ENCODE measurements around the gene RBMS2.

The RBMS2 gene

DNA sequence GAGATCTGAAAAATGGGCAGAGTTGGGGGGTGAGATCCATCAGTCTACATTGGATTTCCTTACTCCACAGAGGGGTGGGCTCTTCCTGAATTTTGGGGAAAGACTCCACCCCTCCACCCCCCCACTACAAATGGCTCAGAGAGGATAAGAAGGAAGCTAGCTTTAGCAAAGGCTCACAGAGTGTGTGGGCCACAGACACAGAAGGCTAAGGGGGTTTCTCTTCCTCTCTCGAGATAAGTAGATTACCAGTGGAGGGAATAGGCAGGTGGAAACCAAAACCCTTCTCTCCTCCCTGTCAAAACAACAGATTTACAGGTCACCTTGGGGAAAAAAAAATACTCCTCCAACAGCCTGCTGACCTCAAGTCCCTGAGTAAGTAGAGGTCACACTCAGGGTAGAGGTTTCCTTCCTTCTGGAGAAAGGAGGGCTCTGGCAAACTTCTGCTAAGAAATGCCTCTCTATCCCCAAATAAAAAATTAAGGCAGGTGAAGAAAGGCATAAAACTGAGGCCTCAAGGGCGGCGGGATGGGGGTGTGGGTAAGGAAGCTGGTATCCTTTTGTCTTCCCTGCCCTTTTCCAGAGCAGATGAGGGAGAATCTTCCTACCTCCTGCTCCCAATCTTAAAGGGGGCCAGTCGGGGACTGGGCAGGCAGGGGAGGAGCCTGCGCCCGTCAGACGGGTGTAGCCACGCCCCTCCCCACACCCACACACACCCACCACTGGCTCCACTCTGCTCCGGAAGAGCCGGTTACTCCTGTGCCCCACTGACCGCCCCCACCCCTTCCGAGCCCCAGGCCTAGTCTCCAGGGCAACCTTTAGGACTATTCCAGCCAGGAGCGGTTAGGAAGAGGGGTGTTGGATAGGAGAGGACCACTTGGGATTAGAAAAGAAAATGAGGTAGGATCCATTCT, 110.4 kb downstream of the RBMS2 start:
- peak in 1 of 2 donors; percentile 24 for DNase-seq (ENCODE audit: low read depth in 2 of 2)

DNA sequence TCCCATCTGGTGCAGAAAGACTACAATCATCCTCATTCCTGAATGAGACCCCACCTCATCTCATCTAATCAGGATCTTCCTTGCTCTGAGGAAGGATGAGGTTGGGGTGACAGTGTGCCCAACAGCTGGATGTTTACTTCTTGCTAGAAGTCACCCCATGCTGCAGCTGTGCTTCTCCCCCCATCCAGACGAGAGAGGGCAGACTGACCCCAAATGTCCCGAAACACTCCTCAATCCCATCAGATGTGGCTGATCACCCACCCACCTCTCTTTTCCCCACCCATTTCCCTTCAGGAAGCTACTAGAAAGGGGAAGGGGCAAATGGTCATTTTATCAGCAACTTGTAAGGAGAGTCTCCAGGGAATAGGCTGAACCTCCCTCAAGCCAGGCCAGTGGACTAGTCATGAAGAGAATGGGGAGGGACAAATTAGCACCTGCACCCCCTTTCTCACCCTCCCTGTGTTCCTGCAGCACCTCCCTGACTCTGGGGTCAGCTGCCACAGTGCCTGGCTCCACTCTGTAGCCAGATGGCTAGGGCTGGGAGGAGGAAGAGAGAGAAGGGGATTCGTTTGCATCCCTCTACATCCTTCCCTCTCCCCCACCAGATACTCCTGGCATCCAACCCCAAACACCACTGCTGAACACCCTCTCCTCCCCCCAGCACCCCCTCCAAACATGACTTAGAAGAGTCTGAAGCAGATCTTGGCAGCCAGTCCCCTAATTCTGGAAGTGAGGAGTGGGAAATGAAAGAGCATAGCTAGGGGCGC, 111.3 kb downstream of the RBMS2 start:
- DNase-seq (ENCODE audit: low read depth in 2 of 2) = no peak

DNA sequence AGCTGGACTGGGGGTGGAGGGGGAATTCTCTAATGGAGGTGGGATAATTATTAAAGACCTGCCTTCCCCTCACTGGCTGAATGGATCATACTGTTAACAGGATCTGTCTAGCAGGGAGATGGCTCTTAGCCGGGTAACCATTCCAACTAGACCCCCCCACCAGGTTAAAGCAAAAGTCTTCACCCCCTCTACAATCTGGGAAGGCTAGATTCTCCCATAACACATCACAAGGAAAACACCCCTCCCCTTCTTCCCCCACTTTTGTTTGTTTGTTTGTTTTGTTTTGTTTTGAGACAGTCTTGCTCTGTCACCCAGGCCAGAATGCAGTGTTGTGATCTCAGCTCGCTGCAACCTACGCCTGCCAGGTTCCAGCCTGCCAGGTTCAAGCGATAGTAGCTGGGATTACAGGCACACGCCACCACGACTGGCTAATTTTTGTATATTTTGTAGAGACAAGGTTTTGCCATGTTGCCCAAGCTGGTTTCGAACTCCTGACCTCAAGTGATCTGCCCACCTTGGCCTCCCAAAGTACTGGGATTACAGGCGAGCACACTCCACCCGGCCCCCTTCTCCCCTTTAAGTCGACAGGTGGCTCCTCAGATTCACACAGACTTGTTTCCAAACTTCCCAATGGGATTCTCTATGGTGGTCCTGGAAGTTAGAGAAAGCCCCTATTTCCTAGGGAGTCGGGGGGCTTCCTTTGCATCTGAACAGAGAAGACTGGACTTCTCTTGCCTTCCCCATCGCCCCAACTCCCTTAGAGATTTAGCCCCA, 112.0 kb downstream of the RBMS2 start:
- no peak for DNase-seq (ENCODE audit: low read depth in 2 of 2)

DNA sequence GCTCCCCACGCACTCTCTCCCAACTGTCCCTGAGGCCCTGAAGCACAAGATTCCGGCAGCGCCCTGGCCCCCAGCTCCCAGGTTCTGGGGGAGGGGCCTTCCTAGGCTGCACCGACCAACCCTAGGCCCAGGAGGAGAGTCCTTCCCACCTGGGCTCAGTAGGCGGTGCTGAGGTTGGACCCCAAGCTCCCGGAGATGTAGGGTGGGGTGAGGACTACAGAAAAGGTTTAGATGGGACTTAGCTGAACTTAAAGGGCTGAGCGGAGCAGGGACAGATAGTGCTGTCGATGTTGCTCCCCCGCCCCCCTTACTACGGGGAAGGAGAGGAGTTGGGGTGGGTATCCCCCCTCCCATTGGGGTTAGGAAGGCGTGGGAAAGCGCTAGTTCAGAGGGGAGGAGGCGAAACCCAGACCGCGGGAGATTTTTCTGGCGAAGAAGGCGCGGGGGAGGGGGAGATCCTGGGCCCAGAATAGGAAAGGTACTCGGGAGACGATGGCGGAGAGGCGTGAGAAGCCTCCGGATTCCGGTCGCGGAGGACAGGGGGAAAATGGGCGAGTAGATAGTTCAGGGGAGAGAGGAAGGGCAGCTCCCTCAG, 112.7 kb downstream of the RBMS2 start:
- DNase-seq (ENCODE audit: low read depth in 2 of 2) = no peak

DNA sequence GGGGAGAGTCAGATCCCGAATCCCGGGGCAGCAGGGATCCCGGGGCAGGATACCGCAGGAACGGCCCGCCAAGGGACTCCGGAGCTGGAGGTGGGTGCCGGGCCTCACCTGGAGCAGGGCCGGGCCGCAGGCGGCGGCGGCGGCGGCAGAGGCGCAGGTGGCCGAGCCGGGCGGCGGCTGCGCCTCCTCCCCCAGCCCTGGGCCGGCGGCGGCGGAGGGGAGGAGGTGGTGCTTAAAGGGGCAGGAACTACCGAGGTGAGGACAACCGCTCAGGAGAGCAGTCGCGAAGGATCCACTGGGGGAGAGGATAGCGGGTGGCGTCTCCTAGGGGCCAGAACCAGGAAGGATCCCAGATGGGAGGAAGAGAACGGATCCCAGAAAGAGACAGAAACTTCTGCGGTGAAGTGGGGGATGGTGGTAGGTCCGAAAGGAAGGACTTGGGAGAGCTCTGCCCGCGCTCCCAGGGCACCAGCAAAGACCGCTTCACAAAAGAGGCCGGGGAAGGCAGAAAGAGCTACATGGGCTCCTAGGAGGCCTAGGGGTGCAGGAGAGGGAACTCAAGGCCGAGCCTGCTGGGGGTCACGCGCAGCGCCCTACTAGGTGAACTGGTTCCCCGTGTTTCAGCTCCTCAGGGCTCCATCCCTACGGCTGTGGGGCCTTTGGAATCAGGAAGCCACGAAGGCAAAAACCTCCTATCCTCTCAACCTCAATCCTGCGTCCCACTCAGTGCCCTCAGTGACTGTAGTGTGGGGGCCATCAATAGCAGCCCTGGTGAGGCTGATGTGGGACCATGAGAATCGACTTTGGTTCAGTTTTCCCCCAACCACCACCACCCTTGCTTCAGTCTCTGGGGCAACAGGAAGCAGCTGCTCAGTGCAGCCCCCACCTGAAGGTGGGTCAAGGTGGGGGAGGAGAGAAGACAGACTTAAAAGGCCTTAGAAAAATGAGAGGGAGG, 113.5 kb downstream of the RBMS2 start:
- peak in 1 of 2 donors; percentile 41 for DNase-seq (ENCODE audit: low read depth in 2 of 2)

DNA sequence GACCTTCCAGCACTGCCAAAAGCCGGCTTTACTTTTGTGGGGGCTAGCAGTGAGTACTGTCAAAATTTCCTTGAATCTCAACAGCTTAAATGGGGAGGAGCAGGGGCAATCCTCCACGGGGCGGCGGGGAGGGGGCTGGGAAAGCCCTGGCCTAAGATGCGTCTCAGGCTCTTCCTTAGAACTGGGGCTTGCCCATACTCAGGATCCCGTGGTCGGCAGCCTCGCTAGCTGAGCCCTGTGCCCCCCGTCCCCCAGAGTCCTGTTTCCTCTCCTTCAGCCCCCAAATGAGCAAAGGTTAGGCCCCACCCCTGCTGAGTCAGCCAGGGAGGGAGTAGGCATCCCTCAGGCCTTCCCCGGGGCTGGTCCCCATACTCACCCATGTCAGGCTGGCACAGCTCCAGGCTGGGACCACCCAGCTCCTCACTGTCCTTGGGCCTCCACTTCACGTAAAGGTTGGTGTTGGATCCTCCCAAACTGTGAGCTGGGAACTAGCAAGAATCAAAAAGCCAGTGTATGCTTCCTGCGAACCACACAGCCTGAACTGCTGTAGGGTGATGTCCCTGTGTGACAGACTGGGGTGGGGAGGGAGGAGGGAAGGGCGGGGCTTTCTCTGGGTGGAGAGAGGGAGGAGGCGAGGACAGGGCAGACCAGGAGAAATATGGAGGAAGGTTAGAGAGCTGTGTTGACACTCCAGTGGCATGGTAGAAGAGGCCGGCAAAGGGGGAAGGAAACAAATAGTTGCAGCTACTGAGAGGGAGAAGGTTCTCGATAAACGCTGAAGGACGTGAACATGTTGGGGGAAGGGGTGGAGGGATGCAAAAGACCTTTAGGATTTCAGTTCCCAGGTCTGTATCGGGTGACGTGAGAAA, 114.4 kb downstream of the RBMS2 start:
- peak; percentile 57 to 58 for DNase-seq (ENCODE audit: low read depth in 2 of 2)

DNA sequence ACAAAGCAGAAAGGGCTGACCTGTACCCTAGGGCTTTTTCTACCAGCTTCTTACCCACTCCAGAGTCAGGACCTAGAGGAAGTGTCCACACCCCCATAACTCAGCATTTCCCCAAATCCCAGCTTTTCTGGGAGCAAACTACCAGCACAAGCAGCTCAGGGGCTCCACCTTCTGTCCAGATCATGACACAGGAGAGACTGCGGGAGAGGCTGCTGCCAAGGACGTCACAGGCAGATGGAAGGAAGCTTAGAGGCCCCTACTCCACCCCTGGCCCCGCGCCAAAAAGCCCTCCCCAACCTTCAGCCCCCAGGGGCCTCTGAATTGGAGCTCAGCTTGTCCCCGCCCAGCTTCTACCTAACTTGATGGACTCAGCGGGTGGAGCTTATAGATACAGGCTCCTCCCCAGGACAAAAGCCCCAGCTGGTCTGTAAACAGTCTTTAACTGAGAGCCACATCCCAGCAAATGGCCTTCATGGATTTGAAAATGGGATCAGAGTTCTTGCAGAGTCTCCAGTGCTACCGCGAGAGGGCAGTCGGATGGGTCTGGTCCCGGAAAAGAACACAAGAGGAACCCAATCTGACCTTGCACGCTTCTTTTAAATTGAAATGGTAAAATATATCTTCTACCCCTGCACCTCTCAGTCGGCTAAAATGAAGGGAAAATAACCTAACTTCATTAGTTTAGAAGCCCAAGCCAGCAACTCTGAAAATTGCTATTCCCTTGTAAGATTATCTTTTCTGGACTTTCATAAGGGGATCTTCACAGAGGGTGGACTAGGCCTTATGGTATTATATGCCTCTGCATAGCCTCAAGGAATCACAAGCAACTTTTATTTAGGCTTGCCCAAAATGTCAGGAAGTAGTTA, 115.3 kb downstream of the RBMS2 start:
- DNase-seq (ENCODE audit: low read depth in 2 of 2) = peak; percentile 82 to 91

DNA sequence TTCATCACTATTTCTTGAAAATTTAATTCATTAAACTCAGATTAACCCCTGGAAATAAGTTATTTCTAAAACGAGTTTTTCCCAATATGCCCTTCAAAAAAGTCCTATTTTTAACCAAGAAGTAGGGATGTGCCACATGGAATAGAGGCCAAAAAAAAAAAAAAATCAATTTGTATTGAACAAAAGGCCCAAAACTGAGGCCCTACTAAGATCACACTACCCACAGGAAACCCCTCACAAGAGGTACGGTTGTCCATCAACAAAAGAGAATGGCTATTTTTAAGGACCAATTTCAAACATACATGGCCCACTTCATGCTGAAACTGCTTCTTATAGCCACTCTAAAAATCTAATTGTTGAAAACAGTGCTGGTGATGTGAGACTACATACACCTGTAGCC, 116.0 kb downstream of the RBMS2 start:
- DNase-seq (ENCODE audit: low read depth in 2 of 2) = no peak

DNA sequence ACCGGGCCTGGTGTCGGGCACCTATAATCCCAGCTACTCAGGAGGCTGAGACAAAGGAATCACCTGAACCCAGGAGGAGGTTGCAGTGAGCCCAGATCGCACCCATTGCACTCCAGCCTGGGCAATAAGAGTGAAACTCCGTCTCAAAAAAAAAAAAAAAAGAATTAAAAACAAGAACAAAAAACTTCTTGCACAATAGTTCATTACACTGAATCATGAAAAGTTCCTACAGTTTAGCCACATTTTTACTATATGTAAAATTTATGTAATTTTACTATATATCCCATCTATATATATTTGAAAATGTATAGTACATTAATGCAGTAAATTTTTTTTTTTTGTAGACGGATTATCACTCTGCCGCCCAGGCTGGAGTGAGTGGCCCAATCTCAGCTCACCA, 119.6 kb downstream of the RBMS2 start:
- DNase-seq (ENCODE audit: low read depth in 2 of 2) = no peak

DNA sequence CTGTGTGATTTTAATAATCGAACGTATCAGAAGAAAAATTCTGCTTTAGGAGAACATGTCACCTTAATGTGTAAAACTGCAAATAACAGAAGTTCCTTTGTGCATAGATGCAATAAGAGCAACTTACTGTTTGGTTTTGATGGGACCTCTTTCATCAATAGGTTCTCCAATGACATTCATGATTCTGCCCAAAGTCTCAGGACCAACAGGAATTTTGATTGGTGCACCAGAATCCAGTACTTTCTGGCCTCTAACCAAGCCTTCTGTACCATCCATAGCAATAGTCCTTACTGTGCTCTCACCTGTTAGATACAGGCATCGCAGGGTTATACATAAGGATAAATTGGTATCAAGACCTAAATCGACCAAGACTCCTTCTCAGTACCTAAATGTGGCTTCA, 123.0 kb downstream of the RBMS2 start:
- no peak for DNase-seq (ENCODE audit: low read depth in 2 of 2)

DNA sequence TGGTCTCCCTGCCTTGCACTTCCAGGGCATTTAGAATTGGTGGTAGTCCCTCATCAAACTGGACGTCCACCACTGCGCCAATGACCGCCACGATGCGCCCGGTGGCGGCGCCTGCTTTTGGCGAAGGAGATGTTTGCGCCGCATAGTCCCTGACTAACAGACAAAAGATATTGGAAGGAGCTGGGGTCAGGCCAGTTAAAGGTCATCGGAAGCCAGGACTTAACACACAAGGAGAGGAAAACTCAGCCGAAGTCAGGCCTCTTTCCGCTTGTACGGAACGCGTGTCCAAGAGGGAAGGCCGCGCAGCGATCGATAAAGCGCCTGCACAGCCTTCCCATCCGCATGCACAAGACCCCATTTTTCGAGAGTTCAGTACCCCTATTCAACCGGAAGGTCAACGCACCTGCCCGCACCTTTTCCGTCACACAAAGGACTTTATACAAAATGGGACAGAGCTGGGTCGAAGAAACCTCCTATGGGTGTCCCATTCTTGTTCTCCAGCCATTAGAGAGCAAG, 123.6 kb downstream of the RBMS2 start:
- DNase-seq (ENCODE audit: low read depth in 2 of 2) = no peak

Measured in stimulated activated CD8-positive, alpha-beta memory T cell treated with anti-CD3 and anti-CD28 coated beads, Interleukin-7, amount 100 ng/mL, for 1 hour (primary cell).